GM19099 (cell line): ENCODE measurements around the gene USF3.

Experiments
- POLR2A ChIP-seq: IDR thresholded peaks from 3 replicates; pipeline ENCODE4 v1.6.1; 2011; ENCODE audit warnings: low read depth; ENCODE audit not compliant: insufficient read length; ENCODE audit errors: extremely low read depth

USF3 gene

DNA sequence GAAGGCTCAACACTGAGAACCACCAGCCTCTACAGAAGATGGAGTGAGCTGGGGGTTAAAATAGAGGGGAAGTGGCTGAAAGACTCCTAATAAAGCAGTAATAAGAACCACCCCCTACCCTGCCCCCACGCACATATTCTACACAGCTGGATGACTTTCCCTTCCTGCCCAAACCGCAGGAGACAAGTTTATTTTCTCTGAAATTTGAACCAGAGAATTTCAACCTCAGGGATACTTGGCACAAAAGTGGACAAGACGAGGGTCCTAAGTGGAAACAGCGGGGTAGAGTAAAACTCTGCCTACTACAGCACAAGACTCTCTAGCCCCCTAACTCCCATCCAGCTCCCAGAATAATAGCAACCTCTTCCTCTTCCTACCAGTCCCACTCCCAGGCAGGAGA is 28.4 kb downstream of the USF3 start:
- no peak for TF ChIP-seq POLR2A

- no peak for TF ChIP-seq POLR2A
Observed at GRCh38 chr3:113664523-113665094, 31.8 kb downstream of the USF3 start.

DNA sequence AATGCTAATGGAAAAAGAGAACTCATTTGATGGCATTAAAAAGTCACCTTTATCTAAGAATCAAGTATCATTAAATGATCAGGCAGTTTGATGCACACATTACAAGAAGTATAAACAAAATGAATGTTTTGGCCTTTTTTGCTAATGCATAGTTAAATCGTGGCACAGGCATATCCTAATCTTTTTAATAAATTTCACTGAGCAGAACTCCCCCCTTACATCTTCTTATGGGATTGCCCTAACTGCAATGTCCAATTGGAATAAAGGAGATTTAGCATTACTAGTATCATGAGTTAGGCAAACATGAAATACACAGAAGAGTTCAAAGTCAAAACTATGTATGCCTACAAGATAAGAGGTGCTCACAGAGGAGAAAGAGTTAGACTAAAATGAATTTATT is 32.7 kb downstream of the USF3 start:
- no peak for TF ChIP-seq POLR2A

DNA sequence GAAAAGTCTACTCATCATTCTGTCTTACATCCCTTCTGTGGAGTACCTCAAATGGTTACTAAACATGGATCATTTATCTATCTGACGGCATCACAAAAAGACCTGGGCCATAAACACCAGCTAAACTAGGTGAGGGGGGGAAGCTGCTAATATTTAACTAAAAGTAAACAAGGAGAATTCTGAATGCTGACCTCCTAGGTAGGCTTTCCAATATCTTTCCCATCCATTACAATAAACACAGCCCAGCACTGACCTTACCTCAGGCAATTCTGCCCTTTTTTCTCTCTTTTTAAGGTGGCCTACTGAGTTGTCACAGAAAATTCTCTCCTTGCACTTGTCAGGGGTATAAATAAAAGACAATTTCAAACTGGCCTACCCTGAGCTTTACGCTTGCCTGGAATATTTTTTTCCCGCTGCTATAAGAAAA is 33.1 kb downstream of the USF3 start:
- TF ChIP-seq POLR2A, result no peak

DNA sequence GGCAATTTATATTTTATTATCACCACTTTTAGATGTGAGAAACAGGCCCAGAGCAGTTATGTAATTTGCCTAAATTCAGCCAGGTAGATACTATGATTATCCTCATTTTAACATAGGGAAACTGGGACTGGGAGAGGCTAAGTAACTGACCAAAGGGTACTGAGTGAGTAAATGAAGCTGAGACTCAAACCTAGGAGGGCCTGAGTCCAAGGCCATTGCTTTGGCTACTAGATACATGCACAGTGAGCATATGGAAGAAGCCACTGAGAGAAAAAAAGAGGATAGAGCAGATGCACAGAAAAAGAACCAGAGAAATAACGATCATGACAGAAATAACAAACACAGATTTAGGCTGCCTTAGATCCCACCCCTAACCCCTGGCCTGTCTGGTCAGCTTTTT is 33.6 kb downstream of the USF3 start:
- TF ChIP-seq POLR2A, result no peak

GRCh38 chr3:113660896-113661295 is 35.5 kb downstream of the USF3 start:
- no peak for TF ChIP-seq POLR2A

DNA sequence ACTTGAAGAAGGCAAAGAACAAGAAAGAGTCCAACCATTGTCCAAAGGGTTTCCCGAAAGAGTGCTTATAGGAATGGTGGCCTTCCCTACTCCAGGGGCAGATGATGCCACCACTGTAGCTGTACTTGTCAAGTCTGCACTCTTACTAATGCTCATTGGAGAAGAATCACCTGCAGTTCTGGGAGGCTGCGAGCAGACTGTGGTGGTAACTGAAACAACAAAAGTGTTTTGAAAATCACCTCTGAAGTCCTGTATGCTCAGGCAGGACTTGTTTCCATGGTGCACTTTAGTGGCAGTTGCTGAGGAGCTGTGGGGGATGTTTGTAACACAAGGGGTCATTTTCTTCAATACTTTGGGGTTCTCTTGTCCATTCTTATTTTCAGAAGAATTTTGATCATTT is 36.0 kb downstream of the USF3 start:
- TF ChIP-seq POLR2A, result no peak

DNA sequence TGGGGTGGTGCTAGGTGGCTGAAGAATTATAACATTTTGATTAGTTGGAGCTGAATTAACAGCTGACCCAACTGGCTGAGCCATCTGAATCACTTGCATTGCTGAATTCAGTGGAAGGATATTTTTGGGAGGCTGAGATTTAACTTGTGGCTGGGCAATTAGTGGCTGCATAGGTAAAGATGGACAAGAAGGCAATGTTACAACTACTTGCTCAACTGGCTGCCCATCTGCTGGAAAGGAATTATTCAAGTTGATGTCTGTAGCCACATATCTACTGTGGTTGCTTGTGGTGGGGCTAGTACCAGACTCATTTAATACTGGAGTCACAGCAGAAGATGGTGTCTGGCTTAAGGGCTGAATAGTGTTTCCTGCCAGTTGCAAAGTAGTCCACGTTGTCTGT is 36.4 kb downstream of the USF3 start:
- TF ChIP-seq POLR2A, result no peak

GRCh38 chr3:113659101-113659541 is 37.3 kb downstream of the USF3 start:
- TF ChIP-seq POLR2A, result no peak

GRCh38 chr3:113658107-113658506 is 38.3 kb downstream of the USF3 start:
- no peak for TF ChIP-seq POLR2A

GRCh38 chr3:113654851-113655250 is 41.6 kb downstream of the USF3 start:
- no peak for TF ChIP-seq POLR2A

DNA sequence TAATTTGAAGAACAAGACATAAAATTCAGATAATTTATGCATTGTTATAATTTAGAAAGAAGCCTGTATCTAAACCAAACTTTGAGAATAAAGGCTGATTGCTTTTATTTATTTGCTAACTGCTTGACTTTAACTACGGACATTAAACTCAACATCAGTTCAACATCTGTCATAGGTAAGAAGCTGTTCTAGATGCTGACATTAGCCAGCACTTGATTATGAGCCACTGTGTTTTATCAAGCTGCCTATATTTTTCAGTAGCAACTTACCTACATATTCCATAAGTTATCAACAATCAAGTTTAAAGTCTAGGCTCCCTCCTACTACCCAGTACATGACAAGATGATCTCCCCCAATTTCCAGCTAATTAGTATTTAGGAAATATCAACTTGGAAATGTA is 42.1 kb downstream of the USF3 start:
- TF ChIP-seq POLR2A, result no peak

DNA sequence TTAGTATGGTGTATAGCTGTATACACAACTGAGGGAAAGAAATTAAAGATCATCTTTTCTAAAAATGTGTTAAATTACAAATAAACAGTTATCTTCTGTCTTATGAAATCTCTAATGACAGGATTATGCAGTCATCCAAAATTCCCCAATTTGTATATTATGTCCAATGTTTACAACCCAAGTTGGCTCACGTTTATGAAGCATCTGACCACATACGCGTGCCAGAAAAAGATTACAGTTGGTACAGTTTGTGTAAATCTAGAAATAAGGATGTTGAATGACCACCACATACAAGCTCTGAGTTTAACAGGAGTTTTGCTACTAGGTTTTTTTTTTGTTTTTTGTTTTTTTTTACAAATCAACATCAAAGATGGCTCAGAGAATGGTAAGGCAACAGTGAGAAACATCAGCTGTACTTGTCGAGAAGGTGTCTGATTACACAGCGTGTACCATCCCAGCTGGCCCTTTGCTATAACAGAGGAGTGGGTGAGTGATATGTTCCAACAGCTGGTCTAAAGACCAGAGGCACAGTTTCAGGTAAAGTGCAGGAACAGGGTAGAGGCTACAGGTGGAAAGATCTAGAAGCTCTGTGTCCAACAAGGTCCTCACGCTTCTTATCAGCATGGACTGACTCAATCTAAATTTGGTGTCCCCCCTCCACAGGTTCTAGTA is 47.1 kb downstream of the USF3 start:
- TF ChIP-seq POLR2A, result no peak

- no peak for TF ChIP-seq POLR2A
Observed at GRCh38 chr3:113648524-113648923, 47.9 kb downstream of the USF3 start.

DNA sequence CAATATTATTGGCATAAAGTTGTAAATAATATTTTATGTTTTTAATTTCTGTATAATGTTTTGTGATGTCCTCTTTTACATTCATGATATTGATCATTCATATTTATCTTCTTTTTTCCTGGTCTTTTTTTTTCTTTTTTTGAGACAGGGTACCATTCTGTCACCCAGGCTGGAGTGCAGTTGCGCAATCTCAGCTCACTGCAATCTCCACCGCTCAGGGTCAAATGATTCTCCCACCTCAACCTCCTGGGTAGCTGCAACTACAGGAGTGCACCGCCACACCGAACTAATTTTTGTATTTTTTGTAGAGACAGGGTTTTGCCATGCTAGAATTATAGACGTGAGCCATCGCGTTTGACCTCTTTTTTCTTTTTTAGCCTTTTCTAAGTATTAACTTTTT is 52.9 kb downstream of the USF3 start:
- TF ChIP-seq POLR2A, result no peak

- TF ChIP-seq POLR2A, result no peak
Observed at GRCh38 chr3:113638910-113639309, 57.5 kb downstream of the USF3 start.

- TF ChIP-seq POLR2A, result no peak
Observed at GRCh38 chr3:113637756-113638155, 58.7 kb downstream of the USF3 start.
